Activated gamma-delta T cell treated with Interleukin-2 at 50 U/mL for 16 hours (primary cell): ENCODE results near the gene PTP4A2.
"Not testable (repeated sequence)": the region's sequence is repeated elsewhere in the genome, so short reads cannot be mapped to it uniquely, and the experiment has no call there.

Experiments
- DNase-seq: peaks from one replicate; pipeline ENCODE4 v3.0.0-alpha.2; 2020

Gene PTP4A2

GRCh38 chr1:31945677-31946076 lies 7.5 kb upstream of the PTP4A2 start:
- DNase-seq, result not testable (repeated sequence)

GRCh38 chr1:31944205-31945089 lies 6.3 kb upstream of the PTP4A2 start:
- DNase-seq, result peak; percentile 84

- DNase-seq, result peak; percentile 35
Measured at GRCh38 chr1:31943546-31944184, 5.5 kb upstream of the PTP4A2 start.

GRCh38 chr1:31942061-31942460 lies 3.9 kb upstream of the PTP4A2 start:
- not testable (repeated sequence) for DNase-seq

GRCh38 chr1:31939484-31940329 lies 1.5 kb upstream of the PTP4A2 start:
- peak; percentile 79 for DNase-seq

GRCh38 chr1:31937300-31938183 lies 626 bp downstream of the PTP4A2 start:
- peak; percentile 80 for DNase-seq

GRCh38 chr1:31936981-31937299 lies 1.2 kb downstream of the PTP4A2 start:
- DNase-seq, result no peak

GRCh38 chr1:31936278-31936980 lies 1.7 kb downstream of the PTP4A2 start:
- DNase-seq, result no peak

GRCh38 chr1:31934706-31935629 lies 3.2 kb downstream of the PTP4A2 start:
- no peak for DNase-seq

GRCh38 chr1:31932491-31933316 lies 5.5 kb downstream of the PTP4A2 start:
- no peak for DNase-seq

GRCh38 chr1:31931593-31932225 lies 6.5 kb downstream of the PTP4A2 start:
- DNase-seq, result no peak

GRCh38 chr1:31930836-31931592 lies 7.2 kb downstream of the PTP4A2 start:
- DNase-seq, result no peak

- DNase-seq, result no peak
Measured at GRCh38 chr1:31927661-31927980, 10.5 kb downstream of the PTP4A2 start.

GRCh38 chr1:31926853-31927660 lies 11.1 kb downstream of the PTP4A2 start:
- DNase-seq, result no peak

GRCh38 chr1:31926252-31926651 lies 11.9 kb downstream of the PTP4A2 start:
- no peak for DNase-seq

GRCh38 chr1:31925824-31926223 lies 12.3 kb downstream of the PTP4A2 start:
- not testable (repeated sequence) for DNase-seq

- DNase-seq, result no peak
Measured at GRCh38 chr1:31924839-31925238, 13.3 kb downstream of the PTP4A2 start.
